ENCODE data around the gene TP53TG5.

TP53TG5 gene

GRCh38 chr20:45328451-45328850 is 49.7 kb downstream of the TP53TG5 start:
- no peak for DNase-seq (ENCODE audit: low spot score)
- FAIRE-seq: no peak

- no peak for FAIRE-seq
- no peak for DNase-seq (ENCODE audit: low spot score)
Observed at GRCh38 chr20:45325371-45325770, 52.8 kb downstream of the TP53TG5 start.

GRCh38 chr20:45323731-45324130 is 54.4 kb downstream of the TP53TG5 start:
- no peak for FAIRE-seq
- DNase-seq (ENCODE audit: low spot score): no peak

DNA sequence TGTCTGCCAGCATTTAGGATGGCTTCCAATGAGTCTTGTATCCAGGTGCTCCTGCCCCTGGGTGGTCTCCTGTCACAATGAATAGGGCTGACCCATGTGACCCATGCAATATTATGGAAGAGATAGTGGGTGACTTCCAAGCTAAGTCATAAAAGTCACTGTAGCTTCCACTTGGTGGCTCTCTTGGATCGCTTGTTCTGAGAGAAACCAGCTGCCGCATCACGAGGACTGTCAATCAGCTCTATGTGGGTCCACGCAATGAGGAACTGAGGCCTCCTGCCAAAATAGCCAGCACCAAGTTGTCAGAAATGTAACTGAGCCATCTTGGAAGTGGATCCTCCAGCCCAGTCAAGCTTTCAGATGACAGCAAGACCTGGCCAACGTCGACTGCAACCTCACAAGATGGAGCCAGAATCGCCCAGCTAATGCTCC is 55.2 kb downstream of the TP53TG5 start:
- FAIRE-seq (no peak), DNase-seq (ENCODE audit: low spot score) (peak; percentile 50)

All from RCC 7860 (cell line).